H1 (cell line): Measurements from ENCODE around the gene COPG1. TPM values are rescaled to one million over a fixed set of nuclear protein-coding genes. Genes with fewer than 3 reads are reported as not detected.
A peak's percentile ranks its signal among the peaks of the same experiment; 100 is the strongest.

Experiments
- CTCF ChIA-PET: fragments of 300-600 bp; sonication (Branson Sonifier 250); formaldehyde crosslinking; loops from one replicate; lab custom pipeline; 2021; ENCODE audit not compliant: partially characterized antibody; lab: Charles Lee
- POLR2A ChIA-PET: fragments of 300-600 bp; sonication (Branson Sonifier 250); formaldehyde crosslinking; loops from one replicate; lab custom pipeline; 2021; ENCODE audit warnings: inconsistent platforms; ENCODE audit not compliant: partially characterized antibody; lab: Charles Lee
- DNase-seq, 2 experiments: peaks; one replicate each; pipeline versions ENCODE4 v3.0.0 to v3.0.0-alpha.2; 2010 to 2022; ENCODE audit warnings: low spot score in 2 of 2, low read depth in 1 of 2, mixed read lengths in 1 of 2
- FAIRE-seq: peaks from 2 replicates; lab custom pipeline; 2011; peaks lifted over from hg19 to GRCh38; lab: Jason Lieb, UNC
- H2AFZ ChIP-seq: 2 replicates; pipeline ENCODE4 v1.8.1; 2012; ENCODE audit warnings: low read length, inconsistent platforms
- H2AK5ac ChIP-seq: 2 replicates; pipeline ENCODE4 v1.6.1; 2013; ENCODE audit warnings: low read depth, low read length
- H2BK120ac ChIP-seq: replicated peaks from 2 replicates; pipeline ENCODE3; 2013; ENCODE audit warnings: low read depth, low read length, inconsistent platforms
- H2BK12ac ChIP-seq: 2 replicates; pipeline ENCODE4 v1.6.1; 2013; ENCODE audit warnings: low read depth, low read length
- H2BK15ac ChIP-seq: 2 replicates; pipeline ENCODE4 v1.6.1; 2013; ENCODE audit warnings: low read length
- H2BK20ac ChIP-seq: 2 replicates; pipeline ENCODE4 v1.6.1; 2013; ENCODE audit warnings: low read length
- H2BK5ac ChIP-seq: 2 replicates; pipeline ENCODE4 v1.6.1; 2013; ENCODE audit warnings: low read depth, low read length
- H3K14ac ChIP-seq: 2 replicates; pipeline ENCODE4 v1.6.1; 2013; ENCODE audit warnings: inconsistent platforms; ENCODE audit not compliant: insufficient read length
- H3K18ac ChIP-seq: 2 replicates; pipeline ENCODE4 v1.6.1; 2013; ENCODE audit warnings: low read length; ENCODE audit errors: extremely low read depth
- H3K23ac ChIP-seq: 2 replicates; pipeline ENCODE4 v1.6.1; 2013; ENCODE audit warnings: inconsistent platforms; ENCODE audit not compliant: insufficient read length
- H3K23me2 ChIP-seq: 2 replicates; pipeline ENCODE4 v1.6.1; 2013; ENCODE audit warnings: low read depth, low read length
- H3K27ac ChIP-seq: 2 replicates; pipeline ENCODE4 v1.6.1; 2011; ENCODE audit warnings: low read depth, low read length, inconsistent platforms
- H3K27me3 ChIP-seq, 4 experiments: replicated peaks in 1 of 4; 1 replicate in 1 of 4; 2 replicates in 3 of 4; pipeline versions ENCODE4 v1.6.1 to v1.8.1; 2011 to 2013; ENCODE audit warnings: low read length in 3 of 4, mild to moderate bottlenecking in 3 of 4, inconsistent platforms in 2 of 4, mixed read lengths in 2 of 4, moderate library complexity in 1 of 4; ENCODE audit not compliant: control insufficient read depth in 3 of 4, insufficient read depth in 3 of 4; ENCODE audit errors: extremely low read depth in 1 of 4
- H3K36me3 ChIP-seq, 4 experiments: 2 replicates each; pipeline versions ENCODE4 v1.6.1 to v1.8.1; 2011 to 2013; ENCODE audit warnings: mild to moderate bottlenecking in 4 of 4, low read length in 3 of 4, moderate library complexity in 2 of 4, control low read depth in 1 of 4, inconsistent platforms in 1 of 4; ENCODE audit not compliant: insufficient read depth in 4 of 4, control insufficient read depth in 2 of 4
- H3K4ac ChIP-seq: replicated peaks from 2 replicates; pipeline ENCODE3; 2013; ENCODE audit warnings: low read length, low read depth, mixed read lengths, inconsistent platforms; ENCODE audit not compliant: insufficient read length
- H3K4me1 ChIP-seq, 4 experiments: replicated peaks in 1 of 4; 1 replicate in 1 of 4; 2 replicates in 3 of 4; pipeline versions ENCODE4 v1.6.1 to v1.8.1; 2011 to 2013; ENCODE audit warnings: low read length in 3 of 4, inconsistent platforms in 2 of 4, mixed read lengths in 1 of 4; ENCODE audit not compliant: insufficient read depth in 4 of 4, control insufficient read depth in 3 of 4
- H3K4me2 ChIP-seq, 2 experiments: 2 replicates each; pipeline versions ENCODE4 v1.6.1 to v1.8.1; 2011 to 2013; ENCODE audit warnings: low read depth in 2 of 2, low read length in 2 of 2, control low read depth in 1 of 2, inconsistent platforms in 1 of 2, mild to moderate bottlenecking in 1 of 2; ENCODE audit not compliant: insufficient read depth in 1 of 2
- H3K4me3 ChIP-seq, 4 experiments: fragments of 200-600, 300-600 bp in 1 of 4; sonication (generic), shearing (Covaris generic), sonication (Bioruptor Twin) in 1 of 4; 2 replicates each; pipeline versions ENCODE4 v1.5.1 to v1.8.1; 2011 to 2016; ENCODE audit warnings: low read length in 4 of 4, low read depth in 3 of 4, control low read depth in 2 of 4, inconsistent platforms in 2 of 4, mild to moderate bottlenecking in 2 of 4, mixed read lengths in 1 of 4, moderate library complexity in 1 of 4; ENCODE audit not compliant: insufficient read depth in 2 of 4; ENCODE audit errors: extremely low read depth in 1 of 4
- H3K56ac ChIP-seq: replicated peaks from 2 replicates; pipeline ENCODE3; 2013; ENCODE audit warnings: low read depth, mild to moderate bottlenecking, mixed read lengths, low read length, inconsistent platforms; ENCODE audit not compliant: insufficient read length
- H3K79me1 ChIP-seq: 2 replicates; pipeline ENCODE4 v1.6.1; 2013; ENCODE audit warnings: low read depth, low read length, control low read depth
- H3K79me2 ChIP-seq, 2 experiments: 2 replicates each; pipeline versions ENCODE4 v1.6.1 to v1.8.1; 2012 to 2013; ENCODE audit warnings: low read length in 2 of 2, mild to moderate bottlenecking in 2 of 2, inconsistent platforms in 1 of 2; ENCODE audit not compliant: insufficient read depth in 2 of 2, control insufficient read depth in 1 of 2
- H3K9ac ChIP-seq, 4 experiments: replicated peaks in 1 of 4; 1 replicate in 1 of 4; 2 replicates in 3 of 4; pipeline versions ENCODE4 v1.6.1 to v1.8.1; 2011 to 2013; ENCODE audit warnings: low read depth in 3 of 4, low read length in 3 of 4, control low read depth in 2 of 4, mild to moderate bottlenecking in 2 of 4, moderate library complexity in 2 of 4, inconsistent platforms in 1 of 4; ENCODE audit errors: extremely low read depth in 1 of 4
- H3K9me3 ChIP-seq, 2 experiments: 2 replicates each; pipeline versions ENCODE4 v1.6.1 to v1.8.1; 2012 to 2013; ENCODE audit warnings: mild to moderate bottlenecking in 2 of 2, moderate library complexity in 2 of 2, control low read depth in 1 of 2, inconsistent platforms in 1 of 2, low read depth in 1 of 2, low read length in 1 of 2, mixed read lengths in 1 of 2; ENCODE audit not compliant: insufficient read depth in 2 of 2
- H4K20me1 ChIP-seq, 2 experiments: replicated peaks in 1 of 2; 2 replicates each; pipeline versions ENCODE3 to v1.8.1; 2011 to 2013; ENCODE audit warnings: inconsistent platforms in 2 of 2, low read length in 2 of 2, mild to moderate bottlenecking in 1 of 2; ENCODE audit not compliant: insufficient read depth in 2 of 2, control insufficient read depth in 1 of 2
- H4K5ac ChIP-seq: 2 replicates; pipeline ENCODE4 v1.6.1; 2013; ENCODE audit warnings: low read length, low read depth, mixed read lengths, inconsistent platforms; ENCODE audit not compliant: insufficient read length
- H4K8ac ChIP-seq: 2 replicates; pipeline ENCODE4 v1.8.0; 2013; ENCODE audit warnings: mild to moderate bottlenecking, moderate library complexity, low read length, inconsistent platforms; ENCODE audit not compliant: insufficient read depth; ENCODE audit errors: extremely low read depth
- H4K91ac ChIP-seq: replicated peaks from 2 replicates; pipeline ENCODE3; 2013; ENCODE audit warnings: low read length, mixed read lengths, inconsistent platforms; ENCODE audit not compliant: insufficient read length
- POLR2AphosphoS5 ChIP-seq: IDR thresholded peaks from 2 replicates; pipeline ENCODE4 v1.6.1; 2011; ENCODE audit warnings: low read depth, low read length
- SP4 ChIP-seq: IDR thresholded peaks from 2 replicates; pipeline ENCODE4 v1.6.1; 2012; ENCODE audit warnings: low read length, inconsistent platforms
- WGBS, 2 experiments: shearing (Covaris generic) in 1 of 2; methylation state at CpG; one replicate each; pipeline versions ENCODE4 v1.1.6 to v1.1.7; 2013 to 2015; ENCODE audit warnings: low lambda C conversion rate in 2 of 2, mixed read lengths in 2 of 2, inconsistent platforms in 1 of 2, low coverage in 1 of 2, missing lambda C conversion rate in 1 of 2; ENCODE audit not compliant: insufficient replicate concordance in 2 of 2, insufficient coverage in 1 of 2, insufficient read length in 1 of 2; ENCODE audit errors: extremely low coverage in 1 of 2, missing lambda C conversion rate in 1 of 2; 5-methylcytosine and 5-hydroxymethylcytosine counted together
- polyA plus RNA-seq, 7 experiments: library from polyadenylated mRNA; depleted of rRNA in 3 of 7; stranded (reverse) in 5 of 7; unstranded in 2 of 7; fragments of >200 nt in 5 of 7; fragments of 200-250 nt in 2 of 7; gene quantifications; 1 replicate in 5 of 7; 2 replicates in 1 of 7; 4 replicates in 1 of 7; pipeline versions ENCODE4 v1.2.1 to v1.2.3, GENCODE V29; 2011 to 2013; ENCODE audit warnings: missing spikeins in 2 of 7, mixed read lengths in 2 of 7
- total RNA-seq: library from RNA; stranded (reverse); fragmentation: NEBNext Ultra II Directional; extraction: Animal tissue kit (Norgen Biotek cat#: 25700); gene quantifications from 2 replicates; pipeline ENCODE4 v1.2.1, GENCODE V29; 2021

COPG1 gene
- total and polyA plus RNA-seq, 2 of the 8 experiments (the other 6 are each of a cell fraction or from before 2014, with no cell fraction given) = 52.7 to 106 TPM

- no peak overlapping the region for H2BK5ac ChIP-seq
- H2AFZ ChIP-seq = no peak overlapping the region
- no peak overlapping the region for H2BK20ac ChIP-seq
- H4K20me1 ChIP-seq = peaks cover 0 to 2% of the 10 kb centered on the region in 2 experiments
- ChIA-PET POLR2A (interaction anchor here (1.0 to 2.1 kb wide), 5 partner anchors 9 to 113 kb away, joined by 3 to 5 read pairs (median 4); partner anchors contain the start of gene COPG1), CTCF (interaction anchor here (0.7 to 1.4 kb wide), 4 partner anchors 12 to 180 kb away, joined by 3 to 6 read pairs (median 4); no protein-coding TSS in a partner anchor)
- H2AK5ac ChIP-seq = no peak overlapping the region; the same call in 1 of the 2 replicates
- H4K8ac ChIP-seq = no peak overlapping the region
- H3K56ac ChIP-seq = no peak overlapping the region
- no peak overlapping the region for H2BK120ac ChIP-seq
- peaks cover 2% of the 10 kb centered on the region; the same call in 1 of the 2 replicates for H3K23me2 ChIP-seq
- H2BK15ac ChIP-seq = 0 out of 2 replicates have a peak overlapping the region, but pooled peaks have one; percentile 75
- H3K27ac ChIP-seq = no peak overlapping the region
- peaks cover 4 to 9% (median 5%) of the 10 kb centered on the region in 4 experiments for H3K4me1 ChIP-seq
- no peak overlapping the region for H3K4me3 ChIP-seq
- FAIRE-seq = no peak
- no peak overlapping the region for H3K14ac ChIP-seq
- peaks cover 0 to 6% of the 10 kb centered on the region in 2 experiments; a peak in 1 of 4 replicates for H3K79me2 ChIP-seq
- no peak overlapping the region for H3K4ac ChIP-seq
- WGBS, 2 experiments = 85% methylated on average over 2 of the region's 2 CpGs; no CpG with 5 or more reads in 1 of the 2 experiments
- no peak overlapping the region for H4K91ac ChIP-seq
- no peak for DNase-seq
- no peaks in the 10 kb centered on the region for H3K36me3 ChIP-seq
- TF ChIP-seq SP4 (no peak), POLR2AphosphoS5 (peak; percentile 8; the same call in 1 of the 2 replicates)
- no peaks in the 10 kb centered on the region for H3K79me1 ChIP-seq
- no peak overlapping the region for H4K5ac ChIP-seq
- no peak overlapping the region; the same call in 1 of the 2 replicates for H2BK12ac ChIP-seq
- H3K9me3 ChIP-seq = no peaks in the 10 kb centered on the region
- H3K23ac ChIP-seq = no peak overlapping the region
- no peak overlapping the region for H3K18ac ChIP-seq
- no peaks in the 10 kb centered on the region for H3K27me3 ChIP-seq
- no peak overlapping the region for H3K9ac ChIP-seq
- H3K4me2 ChIP-seq = no peak overlapping the region
Observed at GRCh38 chr3:129312021-129312639, 62.7 kb downstream of the COPG1 start.
